NCI-H1105 treated with DMSO at 0.1 percent for 48 hours (cell line): Measurements from ENCODE around the gene ZNF446.
"Not testable (repeated sequence)": the region's sequence is repeated elsewhere in the genome, so short reads cannot be mapped to it uniquely, and the experiment has no call there.

ENCODE experiments used
- DNase-seq: peaks from one replicate; lab custom pipeline; 2025; lab: John Stamatoyannopoulos, UW

Gene ZNF446

DNA sequence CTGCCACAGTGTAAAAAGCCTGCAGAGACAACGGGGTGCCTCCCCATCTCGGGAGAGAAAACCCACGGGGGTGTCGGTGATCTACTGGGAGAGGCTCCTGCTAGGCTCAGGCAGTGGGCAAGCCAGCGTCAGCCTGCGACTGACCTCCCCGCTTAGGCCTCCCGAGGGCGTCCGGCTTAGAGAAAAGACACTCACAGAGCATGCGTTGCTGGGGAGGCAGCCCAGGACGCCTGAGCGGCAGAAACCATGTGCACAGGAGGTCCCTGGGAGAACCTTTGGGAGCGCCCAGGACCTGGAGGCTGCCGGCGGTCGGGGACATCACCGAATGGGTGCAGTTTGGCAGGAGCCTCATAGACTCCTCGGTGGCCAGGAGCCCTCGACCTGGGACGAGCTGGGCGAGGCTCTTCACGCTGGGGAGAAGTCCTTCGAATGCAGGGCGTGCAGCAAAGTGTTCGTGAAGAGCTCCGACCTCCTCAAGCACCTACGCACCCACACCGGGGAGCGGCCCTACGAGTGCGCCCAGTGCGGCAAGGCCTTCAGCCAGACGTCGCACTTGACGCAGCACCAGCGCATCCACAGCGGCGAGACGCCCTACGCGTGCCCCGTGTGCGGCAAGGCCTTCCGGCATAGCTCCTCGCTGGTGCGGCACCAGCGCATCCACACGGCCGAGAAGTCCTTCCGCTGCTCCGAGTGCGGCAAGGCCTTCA, 5.2 kb upstream of the ZNF446 start:
- DNase-seq: not testable (repeated sequence)

DNA sequence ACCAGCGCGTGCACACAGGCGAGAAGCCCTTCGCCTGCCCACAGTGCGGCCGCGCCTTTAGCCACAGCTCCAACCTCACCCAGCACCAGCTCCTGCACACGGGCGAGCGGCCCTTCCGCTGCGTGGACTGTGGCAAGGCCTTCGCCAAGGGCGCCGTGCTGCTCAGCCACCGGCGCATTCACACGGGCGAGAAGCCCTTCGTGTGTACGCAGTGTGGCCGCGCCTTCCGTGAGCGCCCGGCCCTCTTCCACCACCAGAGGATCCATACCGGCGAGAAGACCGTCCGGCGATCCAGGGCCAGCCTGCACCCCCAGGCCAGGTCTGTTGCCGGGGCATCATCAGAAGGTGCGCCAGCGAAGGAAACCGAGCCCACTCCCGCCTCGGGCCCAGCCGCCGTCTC, 4.4 kb upstream of the ZNF446 start:
- DNase-seq: no peak

GRCh38 chr19:58473775-58474174, 2.4 kb upstream of the ZNF446 start:
- DNase-seq: no peak

GRCh38 chr19:58474291-58474996, 1.7 kb upstream of the ZNF446 start:
- no peak for DNase-seq

- DNase-seq: no peak
These were observed 997 bp upstream of the ZNF446 start for GRCh38 chr19:58474997-58475713.

DNA sequence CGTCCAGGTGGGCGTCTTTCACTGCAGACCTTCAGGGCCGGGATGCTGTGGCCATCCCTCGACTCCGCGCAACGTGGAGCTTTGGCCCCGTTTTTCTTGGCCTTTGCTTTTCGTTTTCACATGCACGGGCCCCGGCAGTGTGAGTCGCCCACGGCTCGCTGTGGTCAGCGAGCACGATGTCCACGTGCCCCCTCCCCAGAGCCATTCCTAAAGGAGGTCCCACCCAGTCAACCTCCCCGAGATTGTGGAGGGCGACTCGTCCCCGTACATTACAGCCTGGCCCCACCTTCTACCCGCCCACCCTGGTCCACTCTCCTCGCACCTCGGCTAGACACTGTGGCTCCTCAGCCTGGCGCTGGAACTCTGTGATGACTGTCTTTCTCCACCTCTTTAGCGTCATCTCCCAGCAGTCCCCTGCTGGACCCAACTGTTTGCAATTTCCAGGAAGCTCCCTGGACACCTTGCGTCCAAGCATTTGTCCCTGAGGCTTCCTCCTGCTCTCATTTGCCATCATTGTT, 405 bp downstream of the ZNF446 start:
- peak; percentile 1 for DNase-seq

DNA sequence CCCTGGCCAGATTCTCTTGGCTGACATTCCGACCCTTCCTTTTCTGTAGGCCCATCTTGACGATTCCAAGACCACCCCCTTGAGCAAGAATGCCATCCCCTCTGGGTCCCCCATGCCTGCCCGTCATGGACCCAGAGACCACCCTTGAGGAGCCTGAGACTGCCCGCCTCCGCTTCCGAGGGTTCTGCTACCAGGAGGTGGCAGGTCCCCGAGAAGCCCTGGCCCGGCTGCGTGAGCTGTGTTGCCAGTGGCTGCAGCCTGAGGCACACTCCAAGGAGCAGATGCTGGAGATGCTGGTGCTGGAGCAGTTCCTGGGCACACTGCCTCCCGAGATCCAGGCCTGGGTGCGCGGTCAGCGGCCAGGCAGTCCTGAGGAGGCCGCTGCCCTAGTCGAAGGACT, 978 bp downstream of the ZNF446 start:
- DNase-seq: no peak

DNA sequence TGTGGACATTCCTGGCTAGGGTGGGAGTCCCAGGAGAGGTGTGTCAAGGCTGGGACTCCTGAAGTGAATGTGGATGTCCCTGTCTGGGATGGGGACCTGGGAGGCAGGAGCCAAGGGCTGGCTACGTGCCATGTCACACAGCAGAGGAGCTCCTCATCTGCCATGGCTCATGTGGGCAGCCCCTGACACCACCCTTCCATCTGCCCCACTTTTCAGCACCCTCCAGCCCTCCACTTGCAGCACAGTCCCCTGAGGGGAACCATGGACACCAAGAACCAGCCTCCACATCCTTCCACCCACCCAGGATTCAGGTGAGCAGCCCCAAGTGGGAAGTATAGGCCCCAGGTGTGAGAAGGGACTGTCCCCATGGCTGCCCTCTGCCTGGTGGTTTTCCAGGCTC, 1.7 kb downstream of the ZNF446 start:
- DNase-seq: no peak

GRCh38 chr19:58479303-58479702, 3.2 kb downstream of the ZNF446 start:
- no peak for DNase-seq

DNA sequence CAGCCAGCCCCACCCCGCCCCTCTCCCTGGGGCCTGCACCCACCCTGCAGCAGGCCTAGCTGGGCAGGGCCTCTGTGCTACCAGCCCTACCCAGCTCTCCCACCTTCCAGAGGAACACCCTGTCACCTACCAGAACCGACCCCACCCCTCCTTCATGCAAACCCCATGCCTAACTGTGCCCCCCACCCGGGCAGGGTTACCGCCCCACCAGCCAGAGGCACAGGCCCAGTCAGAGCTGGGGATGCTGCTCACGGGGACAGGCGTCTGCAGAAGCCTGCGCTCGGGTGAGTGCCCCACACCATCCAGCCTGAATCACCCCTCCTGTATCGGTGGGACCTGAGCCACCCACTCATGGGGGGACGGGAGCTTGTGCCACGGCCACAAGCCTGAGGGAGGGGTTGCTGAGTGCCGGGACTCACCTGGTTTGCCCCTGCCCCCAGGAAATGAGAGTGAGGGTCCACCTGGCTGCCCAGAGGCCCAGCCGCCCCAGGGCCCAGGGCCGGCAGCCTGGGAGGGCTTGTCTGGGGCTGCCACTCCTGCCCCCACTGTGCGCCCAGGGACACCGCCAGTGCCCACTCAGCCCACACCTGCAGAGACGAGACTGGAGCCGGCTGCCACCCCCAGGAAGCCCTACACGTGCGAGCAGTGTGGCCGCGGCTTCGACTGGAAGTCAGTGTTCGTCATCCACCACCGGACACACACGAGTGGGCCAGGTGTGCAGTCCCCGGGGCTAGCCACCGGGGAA, 3.8 kb downstream of the ZNF446 start:
- no peak for DNase-seq

- no peak for DNase-seq
These were observed 4.3 kb downstream of the ZNF446 start for GRCh38 chr19:58480481-58480830.

DNA sequence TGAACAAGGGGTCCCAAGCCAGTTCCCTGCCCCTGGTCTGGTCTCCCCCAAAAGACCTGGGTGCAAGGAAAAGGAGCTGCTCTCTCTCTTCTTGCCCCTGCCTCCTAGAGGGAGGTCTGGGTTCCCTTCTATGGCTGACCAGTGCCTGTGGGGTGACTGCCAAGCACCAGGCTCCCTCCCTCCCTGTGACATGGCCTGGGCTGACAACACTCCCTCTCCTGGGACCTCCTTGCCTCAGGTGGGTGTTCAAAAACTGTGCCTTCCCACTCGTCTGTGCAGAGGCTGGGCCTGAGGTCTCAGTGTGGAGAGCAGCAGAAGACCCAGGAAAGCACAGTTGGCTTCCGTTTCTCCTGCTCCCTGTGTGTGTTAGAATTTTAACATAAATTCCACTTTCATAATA, 4.7 kb downstream of the ZNF446 start:
- no peak for DNase-seq

DNA sequence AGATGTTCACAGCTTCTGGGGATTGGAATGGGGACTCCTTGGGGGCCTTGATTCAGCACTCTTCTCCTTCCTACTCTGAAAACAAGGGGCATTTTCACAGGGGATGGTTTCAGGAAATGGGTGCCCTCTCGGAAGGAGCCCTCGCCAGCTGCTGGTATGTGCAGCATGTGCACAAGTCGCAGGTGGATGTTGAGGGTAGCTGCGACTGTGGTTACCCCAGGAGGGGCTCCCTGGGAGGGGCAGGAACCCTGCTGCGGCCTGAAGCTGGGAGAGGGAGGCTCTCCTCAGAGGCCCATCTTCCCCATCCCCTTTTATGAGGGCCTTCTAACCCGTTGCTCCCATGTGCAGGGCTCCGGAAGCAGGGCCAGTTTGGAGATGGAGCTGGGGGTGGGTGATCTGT, 6.2 kb downstream of the ZNF446 start:
- DNase-seq: no peak

DNA sequence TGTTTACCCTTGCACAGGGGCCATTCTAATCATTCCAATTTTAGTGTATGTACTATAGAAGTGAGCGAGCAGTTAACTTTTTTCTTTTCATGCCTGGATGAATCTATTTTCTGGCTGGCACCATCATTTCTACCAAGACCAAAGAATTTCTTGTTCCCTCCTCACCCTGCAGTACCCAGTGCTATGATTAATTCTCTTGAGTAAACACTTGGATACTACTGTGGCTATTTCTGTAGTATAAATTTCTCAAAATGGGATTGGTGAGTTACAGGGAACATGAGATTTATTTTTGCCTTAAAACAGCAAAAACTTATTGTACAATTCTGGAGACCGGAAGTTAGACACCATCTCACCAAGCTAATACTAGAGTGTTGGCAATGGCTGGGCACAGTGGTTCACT, 7.6 kb downstream of the ZNF446 start:
- no peak for DNase-seq

- DNase-seq: not testable (repeated sequence)
These were observed 8.2 kb downstream of the ZNF446 start for GRCh38 chr19:58484349-58484748.

- no peak for DNase-seq
These were observed 15.2 kb downstream of the ZNF446 start for GRCh38 chr19:58491393-58491792.

DNA sequence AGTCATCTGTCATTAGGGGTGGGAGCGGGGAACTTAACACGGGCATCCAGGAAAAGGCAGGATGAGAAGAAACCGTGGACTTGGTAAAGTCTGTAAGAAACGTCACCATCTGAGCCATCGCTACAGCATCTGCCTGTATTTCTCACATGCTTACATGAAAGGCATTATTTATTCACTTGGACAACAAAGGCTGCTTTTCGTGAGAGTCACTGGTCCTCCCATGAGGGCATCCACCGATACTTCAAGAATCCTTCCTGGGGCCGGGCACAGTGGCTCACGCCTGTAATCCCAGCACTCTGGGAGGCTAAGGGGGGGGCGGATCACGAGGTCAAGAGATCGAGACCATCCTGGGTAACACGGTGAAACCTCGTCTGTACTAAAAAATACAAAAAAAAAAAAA, 16.1 kb downstream of the ZNF446 start:
- DNase-seq: no peak

GRCh38 chr19:58497634-58498170, 21.6 kb downstream of the ZNF446 start:
- DNase-seq: no peak

DNA sequence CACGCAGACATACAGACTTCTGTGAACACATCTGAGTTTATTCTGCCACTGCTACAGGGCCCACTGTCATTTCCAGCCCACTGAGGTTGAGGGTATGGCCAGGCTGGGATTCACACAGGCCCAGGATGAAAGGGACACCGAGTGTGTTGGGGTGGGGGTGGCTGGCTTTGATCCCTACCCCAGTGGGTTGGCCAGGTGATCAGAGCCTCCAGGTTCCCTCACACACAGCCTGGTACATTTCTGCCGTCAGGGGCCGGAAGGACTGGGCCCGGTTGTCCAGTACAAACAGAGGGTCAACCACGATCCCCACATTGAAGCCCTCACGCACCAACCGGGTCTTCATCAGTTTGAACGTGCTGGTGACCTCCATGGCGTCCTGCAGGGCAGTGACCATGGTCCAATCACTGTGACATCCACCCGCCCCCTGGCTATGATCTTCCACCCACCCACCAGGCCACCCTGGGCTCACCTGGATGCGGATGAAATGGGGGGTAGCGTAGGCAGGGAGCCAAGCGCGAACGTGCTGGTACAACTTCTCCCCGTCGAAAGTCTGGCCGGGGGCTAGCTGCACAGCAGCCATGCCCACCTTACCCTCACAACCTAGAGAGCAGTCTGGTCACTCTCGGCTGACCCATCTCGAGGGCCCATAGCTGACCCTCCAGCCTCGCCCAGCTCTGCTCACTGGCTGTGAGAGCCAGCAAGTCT, 22.3 kb downstream of the ZNF446 start:
- no peak for DNase-seq

GRCh38 chr19:58499021-58499927, 23.1 kb downstream of the ZNF446 start:
- DNase-seq: peak; percentile 87
